Muscle of leg (tissue), 16 donors: ENCODE measurements around the gene PKP3. TPM values are rescaled to one million over a fixed set of nuclear protein-coding genes. Genes with fewer than 3 reads are reported as not detected.
"Not testable (repeated sequence)": the region's sequence is repeated elsewhere in the genome, so short reads cannot be mapped to it uniquely, and the experiment has no call there.

Experiments
- DNase-seq: peaks from one replicate; pipeline ENCODE4 v3.0.0; 2013
- H3K27ac ChIP-seq: one replicate; pipeline ENCODE4 v1.5.1; 2013; ENCODE audit warnings: mild to moderate bottlenecking, low read length, control low read depth
- H3K27me3 ChIP-seq: one replicate; pipeline ENCODE4 v1.6.1; 2013; ENCODE audit warnings: low read length; ENCODE audit not compliant: control insufficient read depth, insufficient read depth
- H3K36me3 ChIP-seq: one replicate; pipeline ENCODE4 v1.6.1; 2013; ENCODE audit warnings: low read length; ENCODE audit not compliant: control insufficient read depth, insufficient read depth
- H3K4me1 ChIP-seq: one replicate; pipeline ENCODE4 v1.6.1; 2013; ENCODE audit warnings: low read length; ENCODE audit not compliant: control insufficient read depth, insufficient read depth
- H3K4me3 ChIP-seq: one replicate; pipeline ENCODE4 v1.5.1; 2013; ENCODE audit warnings: low read length, control low read depth
- H3K9me3 ChIP-seq: replicated peaks from 2 replicates; pipeline ENCODE4 v1.6.1; 2013; ENCODE audit warnings: low read depth, low read length; ENCODE audit not compliant: control insufficient read depth
- WGBS: methylation state at CpG from one replicate; pipeline ENCODE4 v1.1.5; 2013; ENCODE audit warnings: missing lambda C conversion rate; ENCODE audit not compliant: insufficient coverage; 5-methylcytosine and 5-hydroxymethylcytosine counted together
- long read RNA-seq, 11 donors: transcript quantifications; one replicate each; lab custom pipeline, GENCODE V29; 2026
- polyA plus RNA-seq, 8 donors: library from polyadenylated mRNA; unstranded; fragments of 120-200 nt; gene quantifications; one replicate each; pipeline versions ENCODE4 v1.2.1 to v1.2.3, GENCODE V29; 2013; ENCODE audit warnings: inconsistent platforms in 1 of 8, low replicate concordance in 1 of 8; ENCODE audit not compliant: insufficient read length in 8 of 8, insufficient read depth in 1 of 8
- total RNA-seq: library from RNA; stranded (reverse); fragments of 120-200 nt; gene quantifications from one replicate; pipeline ENCODE4 v1.2.4, GENCODE V29; 2013

PKP3 gene
- 0.13 TPM for total RNA-seq
- polyA plus RNA-seq = 10 to 100 TPM in 1 of 8 donors, 1 to 10 TPM in 1, under 1 TPM in 6; 0.16 to 10.5 (median 0.61) TPM
- long read RNA-seq, donor 1 = 0 reads
- long read RNA-seq, donor 2 = 0 reads
- long read RNA-seq, donor 3 = 0 reads
- long read RNA-seq, donor 4 = 0 reads
- long read RNA-seq, donor 5 = 0 reads
- long read RNA-seq, donor 6 = 0 reads
- long read RNA-seq, donor 7, partial matches to known transcripts = 0 of 1 reads
- long read RNA-seq, donor 7, other reads (novel, unspliced or antisense) = 0 of 1 reads
- long read RNA-seq, donor 8 = 0 reads
- long read RNA-seq, donor 9 = 0 reads
- long read RNA-seq, donor 10 = 0 reads
- long read RNA-seq, donor 11 = 0 reads

GRCh38 chr11:394034-394857 lies at the start of gene PKP3:
Gene PKP3 (plus strand): TSS chr11:394209. CDS start chr11:394293, 84 bp downstream.
- no peak for DNase-seq
- H3K27ac ChIP-seq = no peak within 1 kb of the TSS
- no peaks in the 10 kb centered on the region for H3K9me3 ChIP-seq
- H3K36me3 ChIP-seq = no peaks in the 10 kb centered on the region
- peaks cover 9% of the 10 kb centered on the region for H3K4me1 ChIP-seq
- H3K27me3 ChIP-seq = peaks cover 5% of the 10 kb centered on the region
- H3K4me3 ChIP-seq = no peak within 1 kb of the TSS
- WGBS = 45% methylated on average over 38 of the region's 57 CpGs

GRCh38 chr11:344836-345578 lies 49.0 kb upstream of the PKP3 start:
- no peaks in the 10 kb centered on the region for H3K36me3 ChIP-seq
- H3K27ac ChIP-seq = no peak overlapping the region
- no peaks in the 10 kb centered on the region for H3K9me3 ChIP-seq
- WGBS = 88% methylated on average over 5 of the region's 11 CpGs
- no peaks in the 10 kb centered on the region for H3K4me1 ChIP-seq
- H3K4me3 ChIP-seq = no peak overlapping the region
- no peak for DNase-seq
- no peaks in the 10 kb centered on the region for H3K27me3 ChIP-seq

GRCh38 chr11:346529-346928 lies 47.5 kb upstream of the PKP3 start:
- no peaks in the 10 kb centered on the region for H3K9me3 ChIP-seq
- no peak for DNase-seq
- H3K4me3 ChIP-seq = no peak overlapping the region
- H3K4me1 ChIP-seq = peaks cover 12% of the 10 kb centered on the region
- 60% methylated on average over 1 of the region's 3 CpGs for whole genome bisulfite sequencing
- H3K27ac ChIP-seq = no peak overlapping the region
- no peaks in the 10 kb centered on the region for H3K36me3 ChIP-seq
- no peaks in the 10 kb centered on the region for H3K27me3 ChIP-seq

GRCh38 chr11:349270-349954 lies 44.6 kb upstream of the PKP3 start:
- H3K36me3 ChIP-seq, H3K27me3 ChIP-seq, DNase-seq, H3K4me3 ChIP-seq, H3K9me3 ChIP-seq, H3K27ac ChIP-seq: not testable (repeated sequence)
- WGBS = 75% methylated on average over 2 of the region's 8 CpGs
- H3K4me1 ChIP-seq = peaks cover 36% of the 10 kb centered on the region

GRCh38 chr11:350033-350722 lies 43.8 kb upstream of the PKP3 start:
- not testable (repeated sequence) for H3K27me3 ChIP-seq

GRCh38 chr11:350723-351255 lies 43.2 kb upstream of the PKP3 start:
- Histone ChIP-seq H3K9me3 (no peaks in the 10 kb centered on the region), H3K27me3 (no peaks in the 10 kb centered on the region), H3K27ac (peak overlapping the region; percentile 50), H3K4me3 (no peak overlapping the region), H3K36me3 (no peaks in the 10 kb centered on the region), H3K4me1 (peaks cover 49% of the 10 kb centered on the region)
- 35% methylated on average over 5 of the region's 18 CpGs for WGBS
- peak; percentile 67 for DNase-seq

More at GRCh38 chr11:350033-350722, 43.8 kb upstream of the PKP3 start:
- H3K9me3 ChIP-seq, H3K36me3 ChIP-seq, DNase-seq, H3K4me3 ChIP-seq: not testable (repeated sequence)
- Histone ChIP-seq H3K4me1 (peaks cover 42% of the 10 kb centered on the region), H3K27ac (peak overlapping the region; percentile 50)
- WGBS = 24% methylated on average over 4 of the region's 16 CpGs

GRCh38 chr11:351411-351810 lies 42.6 kb upstream of the PKP3 start:
- 95% methylated on average over 13 of the region's 14 CpGs for WGBS
- Histone ChIP-seq H3K27ac (peak overlapping the region; percentile 50), H3K4me1 (peaks cover 49% of the 10 kb centered on the region)

GRCh38 chr11:352456-353031 lies 41.5 kb upstream of the PKP3 start:
- Histone ChIP-seq H3K4me1 (peaks cover 49% of the 10 kb centered on the region), H3K9me3 (no peaks in the 10 kb centered on the region), H3K4me3 (no peak overlapping the region), H3K27ac (peak overlapping the region; percentile 99), H3K27me3 (no peaks in the 10 kb centered on the region), H3K36me3 (peaks cover 2% of the 10 kb centered on the region)
- 94% methylated on average over 7 of the region's 12 CpGs for WGBS
- no peak for DNase-seq

More at GRCh38 chr11:351411-351810, 42.6 kb upstream of the PKP3 start:
- Histone ChIP-seq H3K36me3 (peaks cover under 1% of the 10 kb centered on the region), H3K4me3 (no peak overlapping the region), H3K9me3 (no peaks in the 10 kb centered on the region), H3K27me3 (no peaks in the 10 kb centered on the region)
- DNase-seq = no peak
